ENCODE measurements around the gene LENG9.

LENG9 gene

DNA sequence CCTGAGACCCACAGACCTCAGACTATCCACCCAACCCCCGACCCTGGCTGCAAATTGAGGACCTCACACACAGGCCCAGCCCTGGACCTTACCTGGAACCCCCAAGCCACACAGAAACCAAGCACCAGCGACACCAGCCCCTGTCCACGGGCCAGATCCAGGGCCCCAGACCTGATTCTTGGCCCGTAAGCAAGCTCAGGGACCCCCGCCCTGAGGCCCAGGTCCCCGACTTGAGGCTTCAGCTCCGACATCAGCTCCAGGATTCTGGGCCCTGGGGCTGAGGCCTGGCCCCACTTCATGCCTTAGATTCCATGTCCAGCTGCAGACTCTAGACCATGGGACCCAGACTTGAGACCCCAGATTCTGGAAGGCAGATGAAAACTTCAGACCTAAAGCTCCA is 42.1 kb downstream of the LENG9 start:
- Histone ChIP-seq H3K4me1 (ENCODE audit: control insufficient read depth in 1 of 2, insufficient read depth in 1 of 2, low read depth in 1 of 2, low read length in 1 of 2) (peaks cover 18 to 19% of the 10 kb centered on the region in 2 experiments), H3K27me3 (peaks cover 77% of the 10 kb centered on the region), H3K9me3 (no peaks in the 10 kb centered on the region), H3K4me3 (ENCODE audit: low read depth in 1 of 2, low read length in 1 of 2) (no peak overlapping the region), H3K36me3 (no peaks in the 10 kb centered on the region), H3K27ac (no peak overlapping the region)
- TF ChIP-seq, protein P1, sequence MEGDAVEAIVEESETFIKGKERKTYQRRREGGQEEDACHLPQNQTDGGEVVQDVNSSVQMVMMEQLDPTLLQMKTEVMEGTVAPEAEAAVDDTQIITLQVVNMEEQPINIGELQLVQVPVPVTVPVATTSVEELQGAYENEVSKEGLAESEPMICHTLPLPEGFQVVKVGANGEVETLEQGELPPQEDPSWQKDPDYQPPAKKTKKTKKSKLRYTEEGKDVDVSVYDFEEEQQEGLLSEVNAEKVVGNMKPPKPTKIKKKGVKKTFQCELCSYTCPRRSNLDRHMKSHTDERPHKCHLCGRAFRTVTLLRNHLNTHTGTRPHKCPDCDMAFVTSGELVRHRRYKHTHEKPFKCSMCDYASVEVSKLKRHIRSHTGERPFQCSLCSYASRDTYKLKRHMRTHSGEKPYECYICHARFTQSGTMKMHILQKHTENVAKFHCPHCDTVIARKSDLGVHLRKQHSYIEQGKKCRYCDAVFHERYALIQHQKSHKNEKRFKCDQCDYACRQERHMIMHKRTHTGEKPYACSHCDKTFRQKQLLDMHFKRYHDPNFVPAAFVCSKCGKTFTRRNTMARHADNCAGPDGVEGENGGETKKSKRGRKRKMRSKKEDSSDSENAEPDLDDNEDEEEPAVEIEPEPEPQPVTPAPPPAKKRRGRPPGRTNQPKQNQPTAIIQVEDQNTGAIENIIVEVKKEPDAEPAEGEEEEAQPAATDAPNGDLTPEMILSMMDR (IDR thresholded peaks at IDR 0.05) = no peak

DNA sequence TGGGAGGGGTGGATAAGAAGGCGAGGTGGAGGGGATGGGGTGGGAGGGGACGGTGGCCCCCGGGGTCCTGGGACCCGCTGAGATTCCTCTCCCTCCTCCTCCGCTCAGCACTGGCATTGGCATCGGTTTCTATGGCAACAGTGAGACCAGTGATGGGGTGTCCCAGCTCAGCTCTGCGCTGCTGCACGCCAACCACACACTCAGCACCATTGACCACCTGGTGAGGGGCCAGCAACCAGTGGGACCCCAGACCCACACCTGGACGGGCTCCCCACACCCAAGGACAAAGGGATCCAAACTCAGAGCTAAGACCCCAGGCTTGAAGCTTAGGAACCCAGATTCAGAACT is 42.4 kb downstream of the LENG9 start:
- TF ChIP-seq, protein P1 (IDR thresholded peaks at IDR 0.05) = no peak
- Histone ChIP-seq H3K4me3 (ENCODE audit: low read depth in 1 of 2, low read length in 1 of 2) (no peak overlapping the region), H3K27ac (no peak overlapping the region), H3K4me1 (ENCODE audit: control insufficient read depth in 1 of 2, insufficient read depth in 1 of 2, low read depth in 1 of 2, low read length in 1 of 2) (peaks cover 18 to 19% of the 10 kb centered on the region in 2 experiments), H3K9me3 (no peaks in the 10 kb centered on the region), H3K27me3 (peaks cover 77% of the 10 kb centered on the region), H3K36me3 (no peaks in the 10 kb centered on the region)

DNA sequence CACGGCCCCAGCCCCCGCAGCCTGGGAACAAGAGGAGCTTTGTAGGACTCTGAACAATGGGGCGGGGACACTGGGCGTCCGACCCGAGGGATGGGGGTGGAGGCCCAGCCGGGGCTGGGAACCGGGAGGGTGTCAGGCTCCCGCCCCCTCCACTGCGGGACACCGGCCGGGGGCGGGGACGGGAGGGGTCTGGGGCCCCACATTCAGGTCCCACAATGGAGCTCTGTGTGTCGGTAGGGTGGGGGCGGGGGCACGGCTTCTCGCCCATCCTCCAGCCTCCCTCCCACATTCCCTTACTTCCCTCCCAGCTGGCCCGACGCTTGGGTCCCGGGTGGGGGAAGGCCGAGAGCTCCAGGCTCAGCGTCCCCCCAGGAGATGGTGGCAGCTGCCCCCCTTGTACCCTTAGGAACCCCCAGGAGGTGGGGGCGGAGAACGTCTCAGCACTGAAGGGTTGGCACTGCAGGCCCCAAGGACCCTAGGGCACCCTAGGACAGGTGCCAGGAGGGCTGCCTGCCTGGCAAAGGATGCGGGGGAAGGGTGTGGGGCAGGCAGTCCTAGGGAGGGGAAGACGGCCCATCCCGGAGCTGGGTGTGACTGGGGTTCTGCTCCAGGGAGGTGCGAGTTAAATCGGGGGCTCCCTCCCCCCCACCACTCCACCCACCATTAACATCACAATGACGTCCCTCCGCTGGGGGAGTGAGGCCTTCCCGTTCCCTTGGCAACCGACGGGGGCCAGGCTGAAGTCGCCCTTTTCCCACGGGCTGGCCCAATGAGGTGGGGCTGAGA is 43.0 kb downstream of the LENG9 start:
- H3K27me3 ChIP-seq = peaks cover 77% of the 10 kb centered on the region
- no peak overlapping the region for H3K4me3 ChIP-seq (ENCODE audit: low read depth in 1 of 2, low read length in 1 of 2)

DNA sequence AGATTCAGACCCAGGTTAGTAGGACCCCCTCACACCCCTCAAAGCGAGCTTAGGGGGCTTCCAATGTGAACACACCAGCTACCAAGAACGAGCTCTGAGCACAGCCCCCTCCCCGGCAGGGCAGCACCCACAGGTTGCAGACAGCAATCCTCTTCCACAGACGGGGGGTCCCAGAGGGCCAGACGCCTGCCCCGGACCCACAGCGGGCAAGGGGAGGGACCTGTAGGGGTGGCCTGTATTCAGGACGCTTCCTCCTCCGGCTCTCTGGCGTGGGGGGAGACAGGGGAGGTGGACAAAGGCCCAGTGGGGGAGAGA is 43.6 kb downstream of the LENG9 start:
- H3K4me1 ChIP-seq (ENCODE audit: control insufficient read depth in 1 of 2, insufficient read depth in 1 of 2, low read depth in 1 of 2, low read length in 1 of 2) = peaks cover 18 to 19% of the 10 kb centered on the region in 2 experiments
- H3K9me3 ChIP-seq = no peaks in the 10 kb centered on the region
- H3K27me3 ChIP-seq = peaks cover 77% of the 10 kb centered on the region
- no peak overlapping the region for H3K27ac ChIP-seq
- TF ChIP-seq, protein P1 (IDR thresholded peaks at IDR 0.05) = no peak
- H3K36me3 ChIP-seq = no peaks in the 10 kb centered on the region
- H3K4me3 ChIP-seq (ENCODE audit: low read depth in 1 of 2, low read length in 1 of 2) = no peak overlapping the region

More for the DNA sequence above, 43.0 kb downstream of the LENG9 start:
- no peaks in the 10 kb centered on the region for H3K36me3 ChIP-seq
- no peak overlapping the region for H3K27ac ChIP-seq
- no peaks in the 10 kb centered on the region for H3K9me3 ChIP-seq
- TF ChIP-seq, protein P1 (IDR thresholded peaks at IDR 0.05) = no peak
- peaks cover 18 to 19% of the 10 kb centered on the region in 2 experiments for H3K4me1 ChIP-seq (ENCODE audit: control insufficient read depth in 1 of 2, insufficient read depth in 1 of 2, low read depth in 1 of 2, low read length in 1 of 2)

DNA sequence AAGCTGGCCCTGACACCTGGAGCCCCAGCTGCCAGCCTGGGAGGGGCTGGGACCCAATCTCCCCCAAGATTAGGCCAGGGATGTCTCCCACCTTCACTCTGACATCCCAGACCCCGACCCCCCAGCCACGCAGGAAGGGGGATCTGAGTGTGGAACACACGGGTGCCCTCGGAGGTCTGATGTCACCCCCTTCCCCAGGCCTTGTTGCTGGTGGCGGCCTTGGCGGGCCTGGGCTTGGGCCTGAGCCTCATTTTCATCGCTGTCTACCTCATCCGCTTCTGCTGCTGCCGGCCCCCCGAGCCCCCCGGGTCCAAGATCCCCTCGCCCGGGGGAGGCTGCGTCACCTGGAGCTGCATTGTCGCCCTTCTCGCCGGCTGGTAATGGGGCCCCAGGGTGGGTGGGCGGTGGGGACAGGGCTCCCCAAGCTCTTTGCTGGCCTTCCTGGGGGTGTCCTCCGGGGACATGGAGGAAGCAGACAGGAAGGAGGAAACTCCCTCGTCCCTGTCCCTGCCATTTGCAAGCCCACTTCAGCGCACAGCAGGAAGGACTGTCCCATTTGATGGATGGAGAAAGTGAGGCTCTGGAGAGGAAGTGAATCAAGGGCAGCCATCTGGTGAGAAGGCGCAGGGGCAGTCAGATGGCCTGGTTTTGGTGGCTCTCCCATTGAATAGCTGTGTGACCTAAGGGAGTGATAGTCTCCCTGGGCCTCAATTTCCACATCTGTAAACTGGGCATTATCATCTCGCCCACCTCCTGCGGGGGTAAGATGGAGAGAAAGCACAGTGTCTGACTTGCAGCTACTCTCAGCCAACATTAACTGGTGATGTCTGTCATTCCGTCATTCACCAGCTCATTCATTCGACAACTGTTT is 44.4 kb downstream of the LENG9 start:
- H3K36me3 ChIP-seq = no peaks in the 10 kb centered on the region
- peaks cover 84% of the 10 kb centered on the region for H3K27me3 ChIP-seq
- no peaks in the 10 kb centered on the region for H3K9me3 ChIP-seq
- H3K4me3 ChIP-seq (ENCODE audit: low read depth in 1 of 2, low read length in 1 of 2) = no peak overlapping the region
- no peak overlapping the region for H3K27ac ChIP-seq
- peaks cover 18 to 19% of the 10 kb centered on the region in 2 experiments for H3K4me1 ChIP-seq (ENCODE audit: control insufficient read depth in 1 of 2, insufficient read depth in 1 of 2, low read depth in 1 of 2, low read length in 1 of 2)
- TF ChIP-seq, protein P1 (IDR thresholded peaks at IDR 0.05) = no peak

All from neutrophil (primary cell).